Measurements from ENCODE around the gene SUMF2.
"Not testable (repeated sequence)": the region's sequence is repeated elsewhere in the genome, so short reads cannot be mapped to it uniquely, and the experiment has no call there.

Gene SUMF2

DNA sequence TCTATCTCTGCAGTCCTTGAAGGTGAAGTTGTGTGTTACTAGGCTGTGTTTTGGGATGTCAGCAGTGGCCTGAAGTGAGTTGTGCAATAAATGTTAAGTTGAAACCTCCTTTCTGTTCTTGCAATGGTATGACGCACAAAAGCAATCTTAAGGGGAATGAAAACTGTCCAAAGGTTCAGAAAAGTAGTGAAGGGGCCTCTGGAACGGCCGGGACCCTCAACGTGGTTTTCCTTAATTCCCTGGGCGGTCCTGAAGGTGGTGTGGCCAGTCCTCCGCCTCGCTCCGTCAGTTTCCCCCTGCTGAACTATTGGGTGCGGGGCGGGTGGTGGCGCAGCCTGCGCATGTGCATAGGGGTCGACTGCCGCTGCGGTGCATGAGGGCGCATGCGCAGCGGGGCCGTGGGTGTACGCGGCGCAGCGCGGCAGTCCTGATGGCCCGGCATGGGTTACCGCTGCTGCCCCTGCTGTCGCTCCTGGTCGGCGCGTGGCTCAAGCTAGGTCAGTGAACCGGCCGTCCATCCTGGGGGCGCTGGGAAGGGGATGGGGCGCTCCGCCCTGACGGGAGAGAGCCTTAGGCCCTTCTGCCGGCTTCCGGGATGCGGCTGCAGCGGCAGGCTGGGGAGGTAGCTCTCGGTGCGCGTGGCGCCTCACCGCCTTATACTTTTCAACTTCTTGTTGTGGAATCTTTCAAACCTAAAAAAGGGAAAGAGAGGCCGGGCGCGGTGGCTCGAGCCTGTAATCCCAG lies at the start of gene SUMF2:
Gene SUMF2, plus strand, starts transcription at position 405 of the 744 bp plus-strand sequence. Its CDS starts 26 bp downstream, at position 431.
- peak; percentile 73 to 82 for DNase-seq (ENCODE audit: low read depth in 2 of 2)

DNA sequence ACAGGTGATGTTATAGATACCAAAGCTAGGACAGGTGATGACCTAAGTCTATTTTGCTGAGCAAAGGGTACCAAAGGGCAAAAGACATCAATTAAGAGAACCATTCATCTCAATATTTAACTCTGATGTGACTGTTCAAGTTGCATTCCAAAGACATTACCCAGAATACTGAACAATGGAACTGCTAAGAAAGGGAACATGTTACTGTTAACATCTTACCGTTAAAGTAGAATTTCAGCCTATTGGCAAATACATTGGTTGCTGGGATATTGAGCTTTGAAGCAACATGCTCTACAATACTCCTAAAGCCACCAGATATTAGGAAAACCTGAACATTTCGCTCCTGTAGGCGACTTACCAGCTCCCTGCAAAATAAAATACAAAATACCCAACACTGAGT lies 47.1 kb upstream of the SUMF2 start:
- not testable (repeated sequence) for DNase-seq (ENCODE audit: low read depth in 2 of 2)

DNA sequence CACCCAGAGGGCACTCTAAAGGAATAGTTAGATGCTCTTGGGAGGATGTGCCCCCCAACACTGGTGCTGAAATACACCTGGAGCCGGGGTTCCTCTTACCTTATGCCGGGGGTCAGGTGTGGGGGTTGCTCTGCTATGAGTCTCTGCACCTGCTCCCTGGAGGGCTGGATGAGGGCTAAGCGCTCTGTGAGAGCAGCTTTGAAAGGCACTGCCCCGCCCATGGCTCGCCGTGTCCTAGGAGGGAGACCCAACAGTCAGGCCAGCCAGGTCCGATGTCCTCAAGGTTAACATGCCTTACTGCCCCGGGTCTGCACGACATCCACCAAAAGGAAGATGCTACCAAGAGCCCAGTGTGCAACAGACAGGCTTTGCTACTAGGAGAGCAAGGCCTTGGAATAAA lies 44.6 kb upstream of the SUMF2 start:
- no peak for DNase-seq (ENCODE audit: low read depth in 2 of 2)

DNA sequence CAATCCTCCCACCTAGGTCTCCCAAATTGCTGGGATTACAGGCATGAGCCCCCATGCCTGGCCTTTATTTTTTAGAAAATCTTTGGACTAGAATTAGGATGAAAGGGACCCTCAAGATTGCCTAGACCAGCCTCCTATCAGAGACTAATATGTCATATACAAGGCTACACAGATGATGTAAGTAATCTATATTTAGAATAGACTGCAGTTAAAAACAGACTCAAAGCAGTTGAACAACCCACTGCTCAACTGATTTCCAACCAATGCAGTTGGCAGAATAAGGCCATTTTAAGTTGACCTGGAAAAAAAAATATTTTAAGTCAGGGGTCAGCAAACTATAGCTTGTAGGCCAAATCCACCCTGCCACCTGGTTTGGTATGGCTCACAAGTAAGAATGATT lies 40.6 kb upstream of the SUMF2 start:
- DNase-seq (ENCODE audit: low read depth in 2 of 2): no peak

DNA sequence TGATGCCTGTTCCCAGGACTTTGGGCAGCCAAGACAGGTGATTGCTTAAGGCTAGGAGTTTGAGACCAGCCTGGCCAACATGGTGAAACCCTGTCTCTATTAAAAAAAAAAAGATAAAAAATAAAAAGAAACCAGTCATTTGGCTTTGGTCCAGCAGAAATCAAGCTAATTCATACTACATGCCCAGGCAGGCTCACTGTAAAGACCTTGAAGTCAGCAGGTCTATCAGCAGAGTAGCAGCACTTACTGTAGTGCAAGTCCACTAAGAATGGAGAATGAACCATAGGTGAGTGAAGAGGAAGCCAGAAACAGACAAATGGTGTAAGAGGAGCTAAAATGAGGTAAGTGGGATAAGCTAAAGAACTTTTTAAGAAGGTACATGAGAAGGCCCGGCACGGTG lies 37.5 kb upstream of the SUMF2 start:
- DNase-seq (ENCODE audit: low read depth in 2 of 2): no peak

DNA sequence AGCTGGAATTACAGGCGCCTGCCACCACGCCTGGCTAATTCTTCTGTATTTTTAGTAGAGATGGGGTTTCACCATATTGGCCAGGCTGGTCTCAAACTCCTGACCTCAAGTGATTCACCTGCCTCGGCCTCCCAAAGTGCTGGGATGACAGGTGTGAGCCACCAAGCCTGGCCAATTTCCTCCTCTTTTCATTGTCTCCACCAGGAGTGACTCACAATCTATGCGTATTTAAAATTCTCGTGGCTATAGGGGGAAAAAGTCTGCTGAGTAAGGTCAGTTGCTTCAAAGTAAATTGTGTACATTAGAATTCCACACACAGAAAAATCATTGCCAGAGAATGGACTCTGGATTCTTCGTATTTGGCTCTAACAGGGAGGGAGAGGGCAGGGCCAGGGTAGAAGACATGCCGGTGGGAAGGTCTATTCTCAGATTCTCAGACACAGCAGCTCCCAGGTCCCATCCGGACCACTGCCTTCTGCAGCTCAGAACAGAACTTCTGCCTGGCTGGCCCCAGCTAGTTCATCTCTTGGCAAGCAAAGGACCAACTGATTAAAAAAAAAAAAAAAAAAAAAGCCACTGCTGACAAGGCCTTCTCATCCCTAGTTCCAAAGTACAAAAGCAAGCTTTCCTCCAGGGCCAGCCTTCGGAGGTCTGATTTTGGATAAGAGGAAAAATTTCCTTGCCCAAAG lies 35.0 kb upstream of the SUMF2 start:
- no peak for DNase-seq (ENCODE audit: low read depth in 2 of 2)

DNA sequence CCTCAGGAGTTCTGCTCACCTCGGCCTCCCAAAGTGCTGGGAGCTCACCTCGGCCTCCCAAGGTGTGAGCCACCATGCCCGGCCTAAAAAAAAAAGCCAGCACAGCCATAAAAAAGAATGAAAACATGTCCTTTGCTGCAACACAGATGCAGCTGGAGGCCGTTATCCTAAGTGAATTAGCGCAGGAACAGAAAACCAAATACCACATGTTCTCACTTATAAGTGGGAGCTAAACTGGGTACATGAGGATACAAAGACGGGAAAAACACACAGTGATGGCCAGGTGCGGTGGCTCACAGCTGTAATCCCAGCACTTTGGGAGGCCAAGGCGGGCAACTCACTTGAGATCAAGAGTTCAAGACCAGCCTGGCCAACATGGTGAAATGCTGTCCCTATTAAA lies 33.7 kb upstream of the SUMF2 start:
- DNase-seq (ENCODE audit: low read depth in 2 of 2): no peak

DNA sequence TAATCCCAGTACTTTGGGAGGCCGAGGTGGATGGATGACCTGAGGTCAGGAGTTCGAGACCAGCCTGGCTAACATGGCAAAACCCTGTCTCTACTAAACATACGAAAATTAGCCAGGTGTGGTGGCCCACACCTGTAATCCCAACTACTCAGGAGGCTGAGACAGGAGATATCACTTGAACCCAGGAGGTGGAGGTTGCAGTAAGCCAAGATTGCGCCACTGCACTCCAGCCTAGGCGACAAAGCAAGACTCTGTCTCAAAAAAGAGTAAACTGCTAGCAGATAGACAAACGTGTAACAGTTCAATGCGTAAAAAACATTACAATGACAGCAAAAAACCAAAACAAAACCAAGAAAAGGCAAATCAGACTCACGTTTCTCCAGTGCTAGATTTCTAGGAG lies 32.5 kb upstream of the SUMF2 start:
- not testable (repeated sequence) for DNase-seq (ENCODE audit: low read depth in 2 of 2)

DNA sequence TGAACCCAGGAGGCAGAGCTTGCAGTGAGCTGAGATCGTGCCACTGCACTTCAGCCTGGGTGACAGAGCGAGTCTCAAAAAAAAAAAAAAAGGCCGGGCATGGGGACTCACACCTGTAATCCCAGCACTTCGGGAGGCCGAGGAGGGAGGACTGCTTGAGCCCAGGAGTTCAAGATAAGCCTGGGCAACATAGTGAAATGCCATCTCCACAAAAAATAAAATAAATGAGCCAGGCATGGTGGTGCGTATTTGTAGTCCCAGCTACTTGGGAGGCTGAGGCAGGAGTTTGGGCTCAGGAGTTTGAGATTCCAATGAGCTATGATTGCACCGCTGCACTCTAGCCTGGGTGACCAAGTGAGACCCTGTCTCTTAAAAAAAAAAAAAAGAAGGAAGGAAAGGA lies 31.5 kb upstream of the SUMF2 start:
- DNase-seq (ENCODE audit: low read depth in 2 of 2): not testable (repeated sequence)

DNA sequence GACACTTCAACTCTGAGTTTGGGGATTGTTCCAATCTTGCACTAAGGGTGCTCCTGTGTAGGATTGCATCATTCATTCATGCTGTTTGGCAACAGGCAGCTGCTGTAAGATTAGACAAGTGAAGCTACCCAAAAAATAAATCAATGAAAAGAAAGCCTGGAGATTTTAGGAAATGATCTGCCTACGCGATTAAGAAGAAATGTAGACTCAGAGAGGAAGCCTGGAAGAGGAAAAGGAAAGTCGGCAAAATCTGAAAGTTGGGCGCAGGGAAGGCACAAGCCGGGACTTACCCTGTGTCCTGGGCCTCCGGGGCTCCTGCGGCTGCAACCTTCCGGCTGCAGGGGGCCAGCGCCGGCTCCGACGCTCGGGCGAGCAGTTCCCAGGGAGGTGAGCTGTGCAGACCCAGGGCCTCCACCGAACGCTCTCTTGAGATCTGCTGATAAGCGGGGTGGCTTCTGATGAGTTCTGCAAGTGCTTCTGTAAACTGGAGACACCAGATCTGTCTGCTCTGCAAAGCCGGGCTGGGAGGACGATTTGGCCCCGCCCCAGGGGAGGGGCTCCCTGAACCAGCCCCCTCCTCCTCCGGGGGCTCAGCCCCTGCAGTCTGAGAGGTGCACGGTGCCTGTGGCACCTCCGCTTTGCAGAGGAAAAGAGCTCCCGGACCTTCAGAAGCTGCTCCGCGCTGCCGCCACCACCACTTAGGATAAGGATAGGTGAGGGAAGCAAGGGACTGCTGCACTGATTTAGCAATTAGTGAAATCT lies 30.2 kb upstream of the SUMF2 start:
- peak; percentile 22 to 44 for DNase-seq (ENCODE audit: low read depth in 2 of 2)

DNA sequence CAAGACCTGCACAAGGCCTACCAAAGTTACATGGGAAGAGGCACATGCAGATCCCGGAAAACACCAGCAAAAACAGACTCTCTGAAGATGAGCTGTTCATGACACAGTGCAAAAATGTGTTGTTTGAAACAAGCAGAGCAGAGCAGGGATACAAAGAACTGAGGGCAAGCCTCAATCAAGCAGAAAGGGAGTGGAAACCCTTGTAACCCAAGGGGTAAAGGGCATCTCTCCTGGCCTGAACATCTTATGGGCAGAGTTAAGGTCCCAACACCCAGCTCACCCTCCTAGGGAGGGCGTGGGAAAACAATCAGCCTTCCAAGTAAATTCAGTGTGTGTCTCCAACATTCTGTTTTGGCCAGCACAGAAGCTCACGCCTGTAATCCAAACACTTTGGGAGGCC lies 23.4 kb upstream of the SUMF2 start:
- no peak for DNase-seq (ENCODE audit: low read depth in 2 of 2)

DNA sequence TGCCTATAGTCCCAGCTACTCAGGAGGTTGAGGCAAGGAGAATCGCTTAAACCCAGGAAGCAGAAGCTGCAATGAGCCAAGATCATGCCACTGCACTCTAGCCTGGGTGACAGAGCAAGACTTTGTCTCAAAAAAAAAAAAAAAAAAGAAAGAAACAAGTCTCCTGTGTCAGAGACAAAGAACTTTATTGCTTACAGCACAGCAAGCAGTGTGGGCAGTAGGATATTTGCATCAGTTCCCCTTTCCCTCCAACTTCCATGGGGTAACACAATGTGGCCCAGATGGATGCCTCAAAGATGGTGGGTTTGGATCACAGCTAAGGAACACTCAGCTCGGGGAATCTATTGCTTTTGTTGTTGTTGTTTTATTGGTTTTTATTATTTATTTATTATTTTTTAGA lies 18.3 kb upstream of the SUMF2 start:
- not testable (repeated sequence) for DNase-seq (ENCODE audit: low read depth in 2 of 2)

DNA sequence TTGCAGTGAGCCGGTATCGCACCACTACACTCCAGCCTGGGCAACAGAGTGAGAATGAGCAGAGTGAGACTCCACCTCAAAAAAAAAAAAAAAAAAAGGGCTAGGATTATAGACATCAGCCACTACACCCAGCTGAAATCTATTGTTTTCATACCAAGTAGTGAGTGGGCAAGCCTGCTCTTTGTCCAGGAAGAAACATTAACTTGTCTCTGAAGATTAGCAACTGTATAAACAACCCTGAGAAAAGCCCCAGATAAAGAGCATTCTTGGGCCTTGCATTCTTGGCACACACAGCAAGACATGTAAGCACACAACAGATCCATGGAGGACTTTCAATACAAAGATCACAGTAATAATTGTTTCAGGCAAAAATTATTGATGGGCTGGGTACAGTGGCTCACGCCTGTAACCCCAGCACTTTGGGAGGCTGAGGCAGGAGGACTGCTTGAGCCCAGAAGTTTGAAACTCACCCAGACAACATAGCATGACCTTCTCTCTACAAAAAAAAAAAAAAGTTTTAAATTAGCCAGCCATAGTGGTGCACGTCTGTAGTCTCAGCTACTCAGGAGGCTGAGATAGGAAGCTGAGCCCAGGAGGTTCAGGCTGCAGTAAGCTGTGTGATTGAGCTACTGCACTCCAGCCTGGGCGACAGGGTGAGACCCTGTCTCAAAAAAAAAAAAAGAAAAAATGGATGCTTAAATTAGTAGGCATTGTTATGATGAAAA lies 17.2 kb upstream of the SUMF2 start:
- no peak for DNase-seq (ENCODE audit: low read depth in 2 of 2)

DNA sequence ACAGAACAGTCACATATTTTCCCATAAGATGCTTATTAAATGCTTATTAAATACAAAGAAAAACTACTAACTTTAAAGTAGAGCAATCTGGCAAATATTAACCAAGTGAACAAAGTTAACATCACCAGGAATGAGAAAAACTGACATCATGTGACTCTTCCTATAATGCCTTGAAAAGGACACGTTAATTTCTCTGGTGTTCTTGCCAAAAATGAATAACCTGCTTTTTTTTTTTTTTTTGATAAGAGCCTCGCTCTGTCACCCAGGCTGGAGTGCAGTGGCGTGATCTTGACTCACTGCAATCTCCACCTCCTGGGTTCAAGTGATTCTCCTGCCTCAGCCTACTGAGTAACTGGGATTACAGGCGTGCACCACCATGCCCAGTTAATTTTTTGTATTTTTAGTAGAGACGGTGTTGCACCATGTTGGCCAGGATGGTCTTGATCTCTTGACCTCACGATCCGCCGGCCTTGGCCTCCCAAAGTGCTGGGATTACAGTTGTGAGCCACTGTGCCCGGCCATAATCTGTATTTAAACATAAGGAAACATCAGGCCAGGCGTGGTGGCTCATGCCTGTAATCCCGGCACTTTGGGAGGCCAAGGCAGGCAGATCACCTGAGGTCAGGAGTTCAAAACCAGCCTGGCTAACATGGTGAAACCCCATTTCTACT lies 16.5 kb upstream of the SUMF2 start:
- DNase-seq (ENCODE audit: low read depth in 2 of 2): not testable (repeated sequence)

DNA sequence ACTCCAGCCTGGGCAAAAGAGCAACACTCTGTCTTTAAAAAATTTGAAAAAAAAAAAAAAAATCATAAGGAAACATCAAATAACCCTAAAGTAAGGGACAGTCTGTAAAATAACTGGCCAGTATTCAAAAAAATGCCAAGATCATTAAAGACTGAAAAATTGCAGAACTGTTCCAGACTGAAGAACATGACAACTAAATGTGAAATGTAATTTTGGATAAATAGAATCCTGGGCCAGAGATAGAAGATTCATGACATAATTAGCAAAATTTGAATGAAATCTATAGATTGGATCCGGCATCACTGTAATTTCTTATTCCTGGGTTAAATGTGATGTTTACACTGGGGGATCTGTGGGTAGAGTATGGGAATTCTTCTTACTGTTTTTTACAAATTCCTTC lies 15.8 kb upstream of the SUMF2 start:
- DNase-seq (ENCODE audit: low read depth in 2 of 2): no peak

DNA sequence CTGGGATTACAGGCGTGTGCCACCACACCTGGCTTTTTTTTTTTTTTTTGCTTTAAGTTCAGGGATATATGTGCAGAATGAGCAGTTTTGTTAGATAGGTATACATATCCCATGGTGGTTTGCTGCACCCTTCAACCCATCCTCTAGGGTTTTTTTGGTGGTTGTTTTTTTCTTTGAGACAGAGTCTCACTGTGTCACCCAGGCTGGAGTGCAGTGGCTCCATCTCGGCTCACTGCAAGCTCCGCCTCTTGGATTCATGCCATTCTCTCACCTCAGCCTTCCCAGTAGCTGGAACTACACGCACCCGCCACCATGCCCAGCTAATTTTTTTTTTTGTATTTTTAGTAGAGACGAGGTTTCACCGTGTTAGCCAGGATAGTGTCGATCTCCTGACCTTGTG lies 15.3 kb upstream of the SUMF2 start:
- not testable (repeated sequence) for DNase-seq (ENCODE audit: low read depth in 2 of 2)

DNA sequence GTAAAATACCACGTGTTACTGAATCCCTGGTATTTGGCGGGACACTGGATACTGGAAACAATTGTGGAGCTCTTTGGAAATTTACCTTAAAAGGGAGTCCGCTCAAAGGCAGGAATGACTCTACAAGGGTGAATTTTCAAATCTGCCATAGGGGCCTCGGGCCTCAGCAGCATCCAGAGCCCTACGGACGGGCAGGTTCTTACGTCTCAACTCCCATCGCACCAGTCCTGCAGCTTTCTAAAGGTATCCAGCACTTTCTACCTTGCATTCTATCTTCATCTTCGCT lies 13.1 kb upstream of the SUMF2 start:
- DNase-seq (ENCODE audit: low read depth in 2 of 2): no peak

DNA sequence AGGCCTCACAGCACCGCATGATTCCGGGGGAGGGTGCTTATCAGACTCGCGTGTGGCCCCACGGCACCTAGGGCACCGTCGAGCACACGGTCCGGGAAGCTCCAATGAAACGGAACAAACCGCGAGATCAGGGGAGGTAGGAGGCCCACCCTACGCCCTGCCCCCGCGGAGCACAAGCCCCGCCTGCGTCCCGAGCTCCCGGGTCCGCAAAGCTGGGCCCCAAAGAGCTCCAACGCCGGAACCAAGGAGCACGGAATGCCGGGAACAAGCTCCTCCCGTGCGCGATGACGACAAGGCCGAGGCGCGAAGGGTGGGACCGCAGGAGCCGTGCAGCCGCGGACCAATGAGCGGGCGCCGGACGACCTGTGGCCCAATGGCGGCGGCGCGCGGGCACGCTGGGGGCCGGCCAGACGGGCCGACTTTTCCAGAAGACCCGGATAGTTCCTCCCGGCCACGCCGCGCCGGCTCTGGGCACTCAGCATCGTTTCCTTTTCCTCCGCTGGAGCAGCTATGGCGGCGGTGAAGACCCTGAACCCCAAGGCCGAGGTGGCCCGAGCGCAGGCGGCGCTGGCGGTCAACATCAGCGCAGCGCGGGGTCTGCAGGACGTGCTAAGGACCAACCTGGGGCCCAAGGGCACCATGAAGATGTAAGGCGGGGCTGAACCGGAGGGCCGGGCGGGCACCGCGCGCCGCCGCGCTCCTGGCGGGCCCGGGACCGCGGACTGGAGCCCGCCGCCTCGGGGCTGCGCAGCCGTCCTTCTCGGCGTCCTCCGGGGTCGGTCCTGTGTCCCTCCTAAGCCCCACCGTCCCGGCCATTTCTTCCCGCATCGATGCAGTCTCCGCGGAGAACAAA lies 12.5 kb upstream of the SUMF2 start, which contains the start of the genes CCT6A and PSPH:
Gene CCT6A, plus strand, starts transcription at position 427 of the 853 bp plus-strand sequence. Its CDS starts 84 bp downstream, at position 511.
Gene PSPH, minus strand, starts transcription at position 106 of the 853 bp plus-strand sequence. CDS start 30,232 bp downstream, outside the sequence.
- DNase-seq (ENCODE audit: low read depth in 2 of 2): peak; percentile 83 to 87

DNA sequence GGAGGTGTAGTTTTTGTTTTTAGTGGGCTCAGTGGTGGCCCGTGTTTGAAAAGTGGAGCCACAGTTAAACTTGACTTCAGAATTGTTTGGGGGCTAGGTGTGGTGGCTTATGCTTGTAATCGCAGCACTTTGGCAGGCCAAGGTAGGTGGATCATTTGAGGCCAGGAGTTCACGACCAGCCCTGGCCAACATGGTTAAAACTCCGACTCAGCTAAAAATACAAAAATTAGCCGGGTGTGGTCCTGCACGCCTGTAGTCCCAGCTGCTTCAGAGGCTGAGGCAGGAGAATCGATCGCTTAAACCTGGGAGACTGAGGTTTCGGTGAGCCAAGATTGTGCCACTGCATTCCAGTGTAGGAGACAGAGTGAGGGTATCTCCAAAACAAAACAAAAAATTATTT lies 10.7 kb upstream of the SUMF2 start:
- no peak for DNase-seq (ENCODE audit: low read depth in 2 of 2)

DNA sequence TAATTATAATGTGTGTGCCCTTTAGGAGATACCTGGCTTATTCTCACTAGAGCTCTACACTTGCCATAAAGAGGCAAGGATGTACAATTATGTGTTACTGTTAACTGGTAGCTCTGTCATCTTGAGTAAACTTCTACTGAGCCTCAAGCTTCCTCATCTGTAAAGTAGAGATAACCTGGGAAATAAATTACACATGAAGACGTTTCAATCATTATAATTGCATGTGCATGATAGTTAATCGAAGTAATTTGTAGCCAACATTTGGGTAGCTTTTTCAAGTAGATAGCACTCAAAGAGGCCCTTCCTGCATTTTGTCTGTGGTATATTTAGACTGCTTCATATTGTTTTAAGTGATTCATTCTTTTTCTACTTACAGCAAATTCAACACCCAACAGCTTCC lies 10.1 kb upstream of the SUMF2 start:
- DNase-seq (ENCODE audit: low read depth in 2 of 2): no peak
